ENCODE data around the gene NCCRP1. TPM values are rescaled to one million over a fixed set of nuclear protein-coding genes. Genes with fewer than 3 reads are reported as not detected.

Gene NCCRP1
- polyA plus RNA-seq, 1 of the 3 experiments (the other 2 are of a cell fraction), result not detected

DNA sequence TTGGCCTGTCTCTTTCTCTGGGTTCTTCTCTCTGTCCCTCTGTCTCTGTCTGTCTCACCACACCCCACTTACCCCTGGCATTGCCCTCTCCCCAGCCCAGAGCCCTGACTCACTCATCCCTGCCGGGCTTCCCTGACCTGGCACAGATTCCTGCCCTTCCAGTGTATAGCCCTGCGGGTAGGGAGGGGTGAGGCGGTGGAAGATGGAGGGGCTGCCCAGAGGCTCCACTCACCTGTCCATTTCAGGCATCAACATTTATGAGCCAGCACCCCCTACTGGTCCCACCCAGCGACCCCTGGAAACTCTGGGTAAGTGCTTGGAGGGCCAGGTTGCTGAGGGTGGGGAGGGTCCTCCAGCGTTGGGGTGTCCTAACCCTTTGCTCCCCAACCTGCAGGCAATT, 1.0 kb downstream of the NCCRP1 start:
- POLR2A ChIA-PET, result no interaction called here
- Histone ChIP-seq H3K36me3 (replicated peaks in 1 of 2; ENCODE audit: control insufficient read depth in 1 of 2, insufficient read depth in 2 of 2, low read length in 1 of 2) (no peaks in the 10 kb centered on the region), H2AFZ (ENCODE audit: low read depth) (no peak overlapping the region), H4K20me1 (ENCODE audit: insufficient read depth) (no peaks in the 10 kb centered on the region), H3K9me3 (no peaks in the 10 kb centered on the region), H3K9me2 (no peaks in the 10 kb centered on the region), H3F3A (replicated peaks; ENCODE audit: insufficient read depth) (no peaks in the 10 kb centered on the region), H3K9ac (no peak overlapping the region), H3K27me3 (ENCODE audit: insufficient read depth) (peaks cover 33% of the 10 kb centered on the region; the same call in 1 of the 2 replicates), H3K27ac (ENCODE audit: low read depth in 2 of 2, low read length in 1 of 2) (no peak overlapping the region), H3K4me3 (ENCODE audit: low read depth in 2 of 2, low read length in 1 of 2) (no peak overlapping the region), H3K4me1 (ENCODE audit: control insufficient read depth in 1 of 2, insufficient read depth in 2 of 2, low read depth in 1 of 2, low read length in 1 of 2) (peaks cover 0 to 10% of the 10 kb centered on the region in 2 experiments; a peak in 1 of 4 replicates), H3K4me2 (no peak overlapping the region), H3K79me2 (ENCODE audit: insufficient read depth) (no peaks in the 10 kb centered on the region)
- no peak for DNase-seq
- no peak for TF ChIP-seq MAX (IDR thresholded peaks at IDR 0.05; ENCODE audit: low read depth)
- TF ChIP-seq, protein P1, sequence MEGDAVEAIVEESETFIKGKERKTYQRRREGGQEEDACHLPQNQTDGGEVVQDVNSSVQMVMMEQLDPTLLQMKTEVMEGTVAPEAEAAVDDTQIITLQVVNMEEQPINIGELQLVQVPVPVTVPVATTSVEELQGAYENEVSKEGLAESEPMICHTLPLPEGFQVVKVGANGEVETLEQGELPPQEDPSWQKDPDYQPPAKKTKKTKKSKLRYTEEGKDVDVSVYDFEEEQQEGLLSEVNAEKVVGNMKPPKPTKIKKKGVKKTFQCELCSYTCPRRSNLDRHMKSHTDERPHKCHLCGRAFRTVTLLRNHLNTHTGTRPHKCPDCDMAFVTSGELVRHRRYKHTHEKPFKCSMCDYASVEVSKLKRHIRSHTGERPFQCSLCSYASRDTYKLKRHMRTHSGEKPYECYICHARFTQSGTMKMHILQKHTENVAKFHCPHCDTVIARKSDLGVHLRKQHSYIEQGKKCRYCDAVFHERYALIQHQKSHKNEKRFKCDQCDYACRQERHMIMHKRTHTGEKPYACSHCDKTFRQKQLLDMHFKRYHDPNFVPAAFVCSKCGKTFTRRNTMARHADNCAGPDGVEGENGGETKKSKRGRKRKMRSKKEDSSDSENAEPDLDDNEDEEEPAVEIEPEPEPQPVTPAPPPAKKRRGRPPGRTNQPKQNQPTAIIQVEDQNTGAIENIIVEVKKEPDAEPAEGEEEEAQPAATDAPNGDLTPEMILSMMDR (IDR thresholded peaks at IDR 0.05), result no peak; the same call in 1 of the 2 replicates
- peak; percentile 32 for TF ChIP-seq RAD21 (IDR thresholded peaks at IDR 0.05; ENCODE audit: low read length)
- TF ChIP-seq, protein P2, sequence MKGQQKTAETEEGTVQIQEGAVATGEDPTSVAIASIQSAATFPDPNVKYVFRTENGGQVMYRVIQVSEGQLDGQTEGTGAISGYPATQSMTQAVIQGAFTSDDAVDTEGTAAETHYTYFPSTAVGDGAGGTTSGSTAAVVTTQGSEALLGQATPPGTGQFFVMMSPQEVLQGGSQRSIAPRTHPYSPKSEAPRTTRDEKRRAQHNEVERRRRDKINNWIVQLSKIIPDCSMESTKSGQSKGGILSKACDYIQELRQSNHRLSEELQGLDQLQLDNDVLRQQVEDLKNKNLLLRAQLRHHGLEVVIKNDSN (IDR thresholded peaks at IDR 0.05; ENCODE audit: borderline replicate concordance, low read depth), result no peak
- 57% methylated on average over 4 of the region's 5 CpGs for WGBS (ENCODE audit: low lambda C conversion rate)
- CTCF ChIA-PET, result interaction anchor here (0.5 to 5.4 kb wide), 7 partner anchors 10 to 236 kb away, joined by 3 to 26 read pairs (median 3); no protein-coding TSS in a partner anchor

- H3K4me2 ChIP-seq, result no peak overlapping the region
- CTCF ChIA-PET, result interaction anchor here (1.0 to 5.4 kb wide), 3 partner anchors 11 to 129 kb away, joined by 3 to 26 read pairs (median 5); no protein-coding TSS in a partner anchor
- TF ChIP-seq ELF1 (IDR thresholded peaks at IDR 0.05) (no peak), FOSL2 (IDR thresholded peaks at IDR 0.05; ENCODE audit: borderline replicate concordance, low read depth) (no peak), SIN3A (IDR thresholded peaks at IDR 0.05; ENCODE audit: borderline replicate concordance, low read depth, low read length) (no peak), MEF2A (IDR thresholded peaks at IDR 0.05; ENCODE audit: borderline replicate concordance, low read depth) (no peak), CHD2 (IDR thresholded peaks at IDR 0.05; ENCODE audit: low read length, partially characterized antibody) (no peak), MXI1 (IDR thresholded peaks at IDR 0.05; ENCODE audit: low read depth, low read length) (no peak), TCF12 (IDR thresholded peaks at IDR 0.05) (no peak), TEAD4 (IDR thresholded peaks at IDR 0.05; ENCODE audit: borderline replicate concordance, insufficient read depth) (no peak), FOXJ3 (CRISPR knock-in tag; IDR thresholded peaks at IDR 0.05) (no peak), TAF1 (IDR thresholded peaks at IDR 0.05; ENCODE audit: borderline replicate concordance, low read depth, low read length) (no peak), GABPA (IDR thresholded peaks at IDR 0.05; ENCODE audit: low read depth) (no peak), RCOR1 (IDR thresholded peaks at IDR 0.05; ENCODE audit: low read length) (no peak), REST (IDR thresholded peaks at IDR 0.05; ENCODE audit: low read depth, low read length) (no peak), SMC3 (IDR thresholded peaks at IDR 0.05; ENCODE audit: low read depth, low read length) (no peak), IRF3 (IDR thresholded peaks at IDR 0.05; ENCODE audit: low read depth, low read length) (no peak), RFX5 (IDR thresholded peaks at IDR 0.05; ENCODE audit: low read length) (no peak), MAX (IDR thresholded peaks at IDR 0.05; ENCODE audit: low read depth) (no peak)
These were observed 2.3 kb downstream of the NCCRP1 start for GRCh38 chr19:39199025-39199424.

More at GRCh38 chr19:39199025-39199424, 2.3 kb downstream of the NCCRP1 start:
- H4K20me1 ChIP-seq (ENCODE audit: insufficient read depth), result no peaks in the 10 kb centered on the region
- H3K4me1 ChIP-seq (ENCODE audit: control insufficient read depth in 1 of 2, insufficient read depth in 2 of 2, low read depth in 1 of 2, low read length in 1 of 2), result peaks cover 0 to 6% of the 10 kb centered on the region in 2 experiments; a peak in 1 of 4 replicates
- H3K9ac ChIP-seq, result no peak overlapping the region
- peak; percentile 66 for DNase-seq
- H3K79me2 ChIP-seq (ENCODE audit: insufficient read depth), result no peaks in the 10 kb centered on the region
- H3K9me3 ChIP-seq, result no peaks in the 10 kb centered on the region
- H2AFZ ChIP-seq (ENCODE audit: low read depth), result no peak overlapping the region
- no peak overlapping the region for H3K27ac ChIP-seq (ENCODE audit: low read depth in 2 of 2, low read length in 1 of 2)
- H3K4me3 ChIP-seq (ENCODE audit: low read depth in 2 of 2, low read length in 1 of 2), result no peak overlapping the region
- no CpG with 5 or more reads among the region's 11 CpGs for WGBS (ENCODE audit: low lambda C conversion rate)
- H3K36me3 ChIP-seq (replicated peaks in 1 of 2; ENCODE audit: control insufficient read depth in 1 of 2, insufficient read depth in 2 of 2, low read length in 1 of 2), result no peaks in the 10 kb centered on the region
- H3K9me2 ChIP-seq, result no peaks in the 10 kb centered on the region
- no peaks in the 10 kb centered on the region for H3F3A ChIP-seq (replicated peaks; ENCODE audit: insufficient read depth)
- peaks cover 45% of the 10 kb centered on the region for H3K27me3 ChIP-seq (ENCODE audit: insufficient read depth)
- POLR2A ChIA-PET, result no interaction called here
